ENCODE measurements around the gene NBPF14. TPM values are rescaled to one million over a fixed set of nuclear protein-coding genes. Genes with fewer than 3 reads are reported as not detected.
"Not testable (repeated sequence)": the region's sequence is repeated elsewhere in the genome, so short reads cannot be mapped to it uniquely, and the experiment has no call there.

NBPF14 gene
- total RNA-seq, 2 donors from 2014 or later, result 4.5 to 12.7 TPM

- H3K27me3 ChIP-seq, H3K36me3 ChIP-seq, H3K27ac ChIP-seq, H3K9me3 ChIP-seq, H3K4me1 ChIP-seq: not testable (repeated sequence)
- peak; percentile 89 for DNase-seq (ENCODE audit: low spot score)
- H3K4me3 ChIP-seq, result peak overlapping the region in 1 of 2 donors; percentile 46
These were observed 73.7 kb downstream of the NBPF14 start for GRCh38 chr1:148522072-148522471.

GRCh38 chr1:148514310-148514709, 81.5 kb downstream of the NBPF14 start:
- H3K27ac ChIP-seq; H3K9me3 ChIP-seq; H3K4me1 ChIP-seq; H3K36me3 ChIP-seq; H3K27me3 ChIP-seq; DNase-seq (ENCODE audit: low spot score); H3K4me3 ChIP-seq: not testable (repeated sequence)

- not testable (repeated sequence) for H3K27ac ChIP-seq; H3K27me3 ChIP-seq; DNase-seq (ENCODE audit: low spot score); H3K4me3 ChIP-seq; H3K36me3 ChIP-seq; H3K9me3 ChIP-seq; H3K4me1 ChIP-seq
These were observed 83.1 kb downstream of the NBPF14 start for GRCh38 chr1:148512571-148513184.

GRCh38 chr1:148493933-148494332, 101.9 kb downstream of the NBPF14 start:
- not testable (repeated sequence) for H3K4me3 ChIP-seq; H3K36me3 ChIP-seq; H3K27ac ChIP-seq; H3K4me1 ChIP-seq; DNase-seq (ENCODE audit: low spot score); H3K9me3 ChIP-seq; H3K27me3 ChIP-seq

- DNase-seq (ENCODE audit: low spot score), result not testable (repeated sequence)
These were observed 112.8 kb downstream of the NBPF14 start, which contains the start of gene PPIAL4G for GRCh38 chr1:148483029-148483428. TSS of gene PPIAL4G (minus strand) at chr1:148483302. CDS start at chr1:148483252, 50 bp downstream.

More at GRCh38 chr1:148483029-148483428, 112.8 kb downstream of the NBPF14 start, which contains the start of gene PPIAL4G:
- H3K36me3 ChIP-seq, H3K27ac ChIP-seq, H3K4me1 ChIP-seq, H3K9me3 ChIP-seq, H3K27me3 ChIP-seq, H3K4me3 ChIP-seq: not testable (repeated sequence)

Other genes with a start within 250 kb of the NBPF14 start
- gene PPIAL4G, start 112.7 kb downstream of the NBPF14 start, total RNA-seq, result not detected
- gene NUDT4B, start 152.8 kb upstream of the NBPF14 start, total RNA-seq, result 10 to 100 TPM; 88.6 to 96.0 TPM
- gene PDE4DIP, start 248.4 kb upstream of the NBPF14 start, total RNA-seq, result 100 to 1,000 TPM; 722 to 982 TPM